ENCODE measurements around the gene NFS1. TPM values are rescaled to one million over a fixed set of nuclear protein-coding genes. Genes with fewer than 3 reads are reported as not detected.
"Not testable (repeated sequence)": the region's sequence is repeated elsewhere in the genome, so short reads cannot be mapped to it uniquely, and the experiment has no call there.

The NFS1 gene
- polyA plus RNA-seq, 1 donor = 12.6 TPM

DNA sequence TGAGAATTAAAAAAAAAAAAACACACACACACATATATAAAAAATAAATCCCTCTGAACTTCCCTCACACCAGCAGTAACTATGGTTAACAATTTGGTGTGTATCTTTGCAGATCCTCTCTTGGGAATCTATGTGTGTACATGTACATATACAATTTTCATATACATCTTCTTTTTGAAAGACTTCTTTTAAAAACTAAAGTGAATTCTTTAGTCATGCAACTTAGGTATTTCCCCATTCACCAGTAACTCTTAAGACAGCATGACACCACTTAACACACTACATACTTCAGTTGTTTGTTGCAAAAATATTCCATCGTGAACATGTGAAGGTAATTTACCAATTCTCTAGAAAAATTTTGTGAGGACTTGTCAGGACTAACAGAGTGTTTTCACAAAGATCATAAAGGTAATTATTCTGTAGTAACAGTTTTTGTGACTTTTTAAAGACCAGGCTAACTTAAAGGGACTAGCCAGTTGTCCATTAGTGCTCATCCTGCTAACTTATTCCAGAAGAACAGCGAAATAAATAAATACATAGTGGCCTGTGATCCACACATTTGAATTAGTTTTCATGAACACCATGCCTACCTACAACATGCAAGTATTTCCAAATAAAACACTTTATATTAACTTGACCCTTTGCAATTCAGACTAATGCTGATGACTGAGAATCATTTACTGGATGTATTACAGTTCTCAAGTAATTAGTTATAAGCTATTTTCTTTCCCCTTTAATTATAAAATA lies 30.9 kb upstream of the NFS1 start:
- no peak for DNase-seq (ENCODE audit: low read depth)

DNA sequence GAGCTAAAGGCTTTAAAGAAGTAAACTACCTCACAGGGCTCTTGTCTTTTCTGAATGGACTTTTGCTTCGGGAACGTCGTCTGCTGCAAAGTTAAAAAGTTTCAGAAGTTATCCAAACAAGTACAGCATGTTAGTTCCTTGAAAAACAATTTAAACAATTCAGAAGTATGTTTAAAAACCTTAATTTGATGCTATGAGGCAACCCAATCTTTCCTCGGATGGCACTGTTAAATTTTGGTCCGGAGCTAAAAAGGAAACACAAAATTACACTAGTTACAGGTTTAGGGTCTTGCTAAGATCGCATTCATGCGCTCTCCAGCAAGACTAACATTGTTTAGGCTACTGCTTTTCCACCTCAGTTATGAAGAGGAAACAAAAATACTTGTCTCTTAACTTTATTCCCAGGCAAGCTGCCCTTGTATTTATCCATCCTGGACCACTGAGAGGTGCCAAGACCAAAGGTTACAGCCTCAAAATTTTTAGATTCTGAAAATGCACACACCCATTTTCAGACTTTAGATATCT lies 30.2 kb upstream of the NFS1 start:
- no peak for DNase-seq (ENCODE audit: low read depth)

DNA sequence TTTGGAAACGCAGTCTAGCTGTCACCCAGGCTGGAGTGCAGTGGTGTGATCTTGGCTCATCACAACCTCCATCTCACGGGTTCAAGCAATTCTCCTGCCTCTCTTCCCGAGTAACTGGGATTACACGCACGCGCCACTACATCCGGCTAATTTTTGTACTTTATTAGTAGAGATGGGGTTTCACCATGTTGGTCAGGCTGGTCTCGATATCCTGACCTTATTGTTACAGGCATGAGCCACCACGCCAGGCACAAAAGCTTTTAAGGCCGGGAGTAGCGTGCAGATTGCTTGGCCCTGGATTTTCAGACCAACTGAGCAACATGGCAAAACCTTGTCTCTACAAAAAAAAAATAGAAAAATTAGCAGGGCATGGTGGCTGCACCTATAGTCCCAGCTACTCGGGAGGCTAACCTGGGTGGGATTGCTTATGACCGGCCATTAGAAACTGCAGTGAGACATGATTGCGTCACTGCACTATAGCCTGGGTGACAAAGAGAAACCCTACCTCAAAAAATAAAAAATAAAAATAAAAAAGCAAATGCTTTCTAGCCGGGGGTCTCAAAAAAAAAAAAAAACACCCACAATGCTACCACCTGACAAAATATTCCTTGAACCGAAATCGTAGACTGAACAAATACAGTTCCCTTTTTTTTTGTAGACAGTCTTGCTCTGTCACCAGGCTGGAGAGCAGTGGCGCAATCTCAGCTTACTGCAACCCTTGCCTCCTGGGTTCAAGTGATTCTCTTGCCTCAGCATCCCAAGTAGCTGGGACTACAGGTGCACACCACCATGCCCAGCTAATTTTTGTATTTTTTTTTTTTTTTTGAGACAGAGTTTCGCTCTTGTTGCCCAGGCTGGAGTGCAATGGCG lies 27.9 kb upstream of the NFS1 start:
- no peak for DNase-seq (ENCODE audit: low read depth)

DNA sequence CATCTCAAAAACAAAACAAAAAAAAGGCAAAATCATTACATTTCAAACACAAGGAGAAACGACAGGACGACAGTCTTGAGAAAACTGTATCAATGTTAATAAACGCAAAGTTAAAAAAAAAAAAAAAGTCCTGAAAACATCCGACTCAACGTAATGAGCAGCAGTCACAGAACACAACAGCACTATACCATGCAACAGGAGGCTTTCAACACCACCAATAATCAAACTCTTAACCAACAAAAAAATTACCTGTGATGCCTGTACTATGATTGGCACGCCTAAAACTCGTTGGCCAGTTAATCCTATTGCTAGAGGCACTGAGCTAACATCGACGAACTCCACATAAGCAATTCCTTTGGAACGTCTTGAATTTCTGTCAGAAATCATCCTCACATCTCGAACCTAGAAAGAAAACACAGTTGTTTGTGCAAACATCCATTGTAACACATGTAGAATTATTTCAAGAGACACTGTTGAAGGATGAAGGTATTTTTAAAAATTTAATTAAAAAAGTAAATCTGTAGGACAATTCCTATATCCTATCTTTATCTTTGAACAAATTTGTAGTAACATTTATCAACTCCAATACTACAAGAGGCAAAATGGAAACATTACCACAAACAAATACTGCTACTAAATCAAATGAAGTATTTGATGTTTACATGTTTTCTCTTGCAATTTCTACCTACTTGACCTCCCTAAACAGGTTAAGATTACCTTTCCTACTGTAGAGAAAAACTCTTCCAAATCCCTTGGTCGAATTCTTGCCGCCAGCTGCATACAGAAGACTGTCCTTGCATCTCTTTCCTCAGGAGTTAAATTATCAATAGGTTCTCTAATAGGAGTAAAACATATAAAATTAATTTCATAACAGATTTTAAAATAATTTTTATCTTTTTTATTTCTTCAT lies 25.4 kb upstream of the NFS1 start:
- DNase-seq (ENCODE audit: low read depth) = no peak

DNA sequence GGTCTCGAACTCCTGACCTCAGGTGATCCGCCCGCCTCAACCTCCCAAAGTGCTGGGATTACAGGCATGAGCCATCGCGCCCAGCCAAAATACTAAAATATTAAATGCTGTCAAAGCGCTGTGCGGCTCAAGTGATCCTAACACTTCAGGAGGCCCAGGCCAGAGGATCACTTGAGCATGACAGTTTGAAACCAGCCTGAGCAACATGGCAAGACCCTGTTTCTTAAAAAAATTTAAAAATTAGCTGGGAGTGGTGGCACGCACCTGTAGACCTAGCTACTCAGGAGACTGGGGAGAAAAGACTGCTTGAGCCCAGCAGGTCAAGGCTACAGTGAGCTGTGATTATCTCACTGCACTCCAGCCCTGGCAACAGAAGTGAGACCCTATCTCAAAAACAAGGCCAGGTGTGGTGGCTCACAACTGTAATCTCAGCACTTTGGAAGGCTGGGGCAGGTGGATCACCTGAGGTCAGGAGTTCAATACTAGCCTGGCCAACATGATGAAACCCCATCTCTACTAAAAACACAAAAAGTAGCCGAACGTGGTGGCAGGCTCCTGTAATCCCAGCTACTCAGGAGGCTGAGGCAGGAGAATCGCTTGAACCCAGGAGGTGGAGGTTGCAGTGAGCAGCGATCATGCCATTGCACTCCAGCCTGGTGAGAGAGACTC lies 24.6 kb upstream of the NFS1 start:
- DNase-seq (ENCODE audit: low read depth) = not testable (repeated sequence)

DNA sequence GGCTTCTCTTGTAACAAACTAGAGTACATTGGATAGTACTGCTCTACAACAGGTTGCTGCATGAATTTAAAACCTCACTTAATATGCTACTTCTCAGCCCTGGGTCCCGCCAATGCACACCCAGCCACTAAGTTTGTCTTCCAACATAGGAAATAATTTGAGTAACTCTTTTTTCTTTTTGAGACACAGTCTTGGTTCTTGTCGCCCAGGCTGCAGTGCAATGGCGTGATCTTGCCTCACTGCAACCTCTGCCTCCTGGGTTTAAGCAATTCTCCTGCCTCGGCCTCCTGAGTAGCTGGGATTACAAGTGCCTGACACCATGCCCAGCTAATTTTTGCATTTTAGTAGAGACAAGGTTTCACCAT lies 24.1 kb upstream of the NFS1 start:
- DNase-seq (ENCODE audit: low read depth) = not testable (repeated sequence)

DNA sequence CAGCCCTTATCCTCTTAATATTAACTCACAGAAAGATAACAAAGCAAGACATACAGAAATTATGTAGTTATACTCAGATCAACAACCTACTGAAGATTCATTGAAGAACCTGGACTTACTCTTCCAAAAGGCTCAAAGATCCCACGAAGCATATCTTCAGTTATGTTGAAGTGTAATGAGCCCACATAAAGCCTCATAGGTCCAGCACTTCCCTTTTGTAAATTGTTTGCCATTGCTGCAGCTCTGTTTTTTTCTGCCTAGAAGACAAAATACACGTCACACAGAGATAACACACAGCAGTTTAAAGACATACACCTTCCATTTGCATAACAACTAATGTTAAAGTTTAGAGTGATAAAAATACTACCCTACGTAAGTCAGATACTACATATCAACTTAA lies 22.5 kb upstream of the NFS1 start:
- DNase-seq (ENCODE audit: low read depth) = no peak

DNA sequence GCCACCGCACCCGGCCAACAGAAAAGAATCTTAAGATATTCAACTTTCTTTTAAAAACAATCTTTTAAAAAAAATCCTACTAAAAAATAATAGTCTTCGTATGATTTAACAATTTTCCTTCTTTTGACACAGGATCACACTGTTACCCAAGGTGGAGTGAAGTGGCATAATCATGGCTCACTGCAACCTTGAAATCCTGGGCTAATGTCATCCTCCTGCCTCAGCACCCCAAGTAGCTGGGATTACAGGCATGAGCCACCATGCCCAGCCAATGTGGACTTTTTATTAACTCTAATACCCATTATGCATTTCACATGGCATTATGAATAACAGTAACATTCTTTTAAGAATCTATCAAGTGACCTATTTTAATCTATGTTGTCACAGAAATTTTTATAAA lies 22.1 kb upstream of the NFS1 start:
- no peak for DNase-seq (ENCODE audit: low read depth)

DNA sequence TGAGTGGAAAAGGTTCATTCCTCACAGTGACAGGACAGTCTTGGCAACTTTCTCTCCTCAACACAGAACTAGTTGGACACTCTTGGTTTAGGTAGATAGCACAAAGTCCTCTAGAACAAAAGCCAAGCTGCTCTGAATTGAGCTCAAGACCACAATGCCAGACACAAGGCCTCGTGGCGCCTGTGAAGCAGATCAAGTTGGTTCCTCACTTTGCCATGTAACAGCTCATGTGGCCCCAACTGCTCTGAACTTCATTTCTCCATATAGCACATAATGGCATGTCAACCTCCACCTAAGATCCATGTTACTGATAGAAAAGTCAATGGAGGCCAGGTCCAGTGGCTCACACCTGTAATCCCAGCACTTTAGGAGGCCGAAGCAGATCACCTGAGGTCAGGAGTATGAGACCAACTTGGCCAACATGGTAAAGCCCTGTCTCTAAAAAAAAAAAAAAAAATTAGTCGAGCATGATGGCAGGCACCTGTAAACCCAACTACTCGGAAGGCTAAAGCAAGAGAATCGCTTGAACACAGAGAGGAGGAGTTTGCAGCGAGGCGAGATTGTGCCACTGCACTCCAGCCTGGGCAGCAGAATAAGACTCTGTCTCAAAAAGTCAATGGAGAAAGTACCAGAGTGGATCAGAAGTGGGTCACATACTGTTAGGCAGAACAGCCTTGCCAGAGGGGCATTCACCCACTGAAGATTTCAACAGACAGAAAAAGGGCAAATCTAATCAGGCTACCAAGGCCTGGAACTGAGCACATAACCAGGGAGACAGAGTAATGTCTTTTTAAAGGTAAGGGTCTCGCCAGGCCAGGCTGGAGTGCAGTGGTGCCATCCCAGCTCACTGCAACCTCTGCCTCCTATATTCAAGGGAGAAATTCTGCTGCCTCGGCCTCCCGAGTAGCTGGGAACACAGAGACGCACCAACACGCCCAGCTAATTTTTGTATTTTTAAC lies 21.3 kb upstream of the NFS1 start:
- DNase-seq (ENCODE audit: low read depth) = no peak

DNA sequence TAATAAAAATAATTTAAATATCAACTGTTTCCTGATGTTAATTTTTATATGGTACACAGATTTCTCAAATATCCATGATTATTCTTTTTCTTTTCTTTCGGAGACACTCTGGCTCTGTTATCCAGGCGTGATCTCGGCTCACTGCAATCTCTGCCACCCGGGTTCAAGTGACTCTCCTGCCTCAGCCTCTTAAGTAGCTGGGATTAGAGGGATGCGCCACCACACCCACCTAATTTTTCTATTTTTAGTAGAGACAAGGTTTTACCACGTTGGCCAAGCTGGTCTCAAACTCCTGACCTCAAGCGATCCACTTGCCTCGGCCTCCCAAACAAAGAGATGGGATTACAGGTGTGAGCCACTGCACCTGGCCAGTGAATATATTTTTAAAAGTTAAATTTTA lies 20.6 kb upstream of the NFS1 start:
- DNase-seq (ENCODE audit: low read depth) = no peak

DNA sequence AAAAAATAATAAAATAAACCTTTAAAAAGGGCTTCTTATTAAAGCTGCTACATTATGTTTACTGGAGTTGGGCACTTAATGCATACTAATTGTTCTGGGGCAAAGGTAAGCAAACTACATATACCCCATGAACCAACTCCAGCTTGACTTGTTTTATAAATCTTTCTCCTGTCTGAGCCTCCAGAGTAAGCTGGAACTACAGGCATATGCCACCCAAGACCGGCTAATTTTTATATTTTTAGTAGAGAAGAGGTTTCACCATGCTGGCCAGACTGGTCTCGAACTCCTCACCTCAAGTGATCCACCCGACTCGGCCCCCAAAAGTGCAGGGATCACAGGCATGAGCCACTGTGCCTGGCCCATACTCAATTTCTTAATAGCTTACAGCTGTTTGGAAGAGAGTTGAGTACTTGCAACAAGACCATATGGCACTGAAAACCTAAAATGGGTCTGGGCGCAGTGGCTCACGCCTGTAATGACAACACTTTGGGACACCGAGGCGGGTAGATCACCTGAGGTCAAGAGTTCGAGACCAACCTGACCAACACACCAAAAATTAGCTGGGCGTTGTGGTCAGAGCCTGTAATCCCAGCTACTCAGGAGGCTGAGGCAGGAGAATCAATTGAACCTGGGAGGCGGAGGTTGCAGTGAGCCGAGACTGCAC lies 20.0 kb upstream of the NFS1 start:
- no peak for DNase-seq (ENCODE audit: low read depth)

DNA sequence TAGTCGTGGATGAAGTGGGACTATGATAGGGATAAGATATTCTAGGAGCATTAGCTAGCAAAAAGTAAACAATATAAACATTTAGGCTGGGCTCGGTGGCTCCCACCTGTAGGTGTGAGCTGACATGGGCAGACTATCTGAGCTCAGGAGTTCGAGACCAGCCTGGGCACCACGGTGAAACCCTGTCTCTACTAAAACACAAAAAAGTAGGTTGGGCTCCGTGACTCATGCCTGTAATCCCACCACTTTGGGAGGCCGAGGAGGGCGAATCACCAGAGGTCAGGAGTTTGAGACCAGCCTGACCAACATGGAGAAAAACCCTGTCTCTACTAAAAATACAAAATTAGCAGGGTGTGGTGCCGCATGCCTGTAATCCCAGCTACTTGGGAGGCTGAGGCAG lies 19.2 kb upstream of the NFS1 start:
- DNase-seq (ENCODE audit: low read depth) = not testable (repeated sequence)

DNA sequence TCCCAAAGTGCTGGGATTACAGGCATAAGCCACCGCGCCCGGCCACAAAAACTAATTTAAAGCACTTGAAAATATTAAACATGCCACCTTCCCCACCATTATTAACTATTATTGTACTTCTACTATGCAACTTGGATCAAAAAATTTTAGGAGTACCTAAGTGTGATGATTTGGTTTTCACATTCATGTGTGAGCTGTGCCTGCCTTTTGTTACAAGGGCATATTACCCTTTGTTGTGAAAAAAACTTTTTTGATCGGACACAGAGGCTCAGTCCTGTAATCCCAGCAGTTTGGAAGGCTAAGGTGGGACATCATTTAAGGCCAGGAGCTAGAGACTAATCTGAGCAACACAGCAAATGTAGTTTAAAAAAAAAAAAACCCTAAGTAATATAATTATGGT lies 17.2 kb upstream of the NFS1 start:
- no peak for DNase-seq (ENCODE audit: low read depth)

DNA sequence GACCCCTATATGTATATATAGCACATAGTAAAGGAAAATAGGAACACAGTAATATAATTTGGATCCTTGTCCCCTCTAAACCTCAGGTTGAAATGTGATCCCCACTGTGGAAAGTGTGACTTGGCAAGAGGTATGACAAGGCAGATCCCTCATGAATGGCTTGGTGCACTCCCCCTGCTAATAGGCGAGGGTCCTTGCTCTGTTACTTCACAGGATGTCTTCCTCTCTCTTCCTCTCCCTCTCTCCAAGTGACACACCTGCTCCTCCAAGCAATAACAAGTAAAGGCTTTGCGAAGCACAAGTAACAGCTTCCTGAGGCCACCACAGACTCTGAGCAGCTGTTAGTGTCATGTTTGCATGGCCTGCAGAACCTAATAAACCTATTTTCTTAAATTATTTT lies 16.5 kb upstream of the NFS1 start:
- DNase-seq (ENCODE audit: low read depth) = no peak

DNA sequence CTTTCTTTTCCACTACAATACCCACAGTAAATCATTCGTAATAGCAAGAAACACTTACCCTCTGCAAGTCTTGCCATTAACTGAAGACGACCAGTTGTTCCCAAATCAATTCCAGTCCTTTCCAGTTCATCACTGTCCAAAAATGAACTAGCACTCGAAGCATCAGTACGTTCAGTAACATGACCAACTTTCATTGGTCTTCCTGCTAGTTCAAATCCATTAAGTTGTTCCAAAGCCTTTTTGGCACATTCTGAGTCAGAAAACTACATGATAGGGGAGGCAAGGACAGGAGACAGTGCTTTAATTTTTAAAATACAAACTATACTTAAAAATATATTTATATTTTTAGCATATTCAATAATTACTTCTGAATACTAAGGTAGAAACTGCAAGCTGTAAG lies 15.0 kb upstream of the NFS1 start:
- no peak for DNase-seq (ENCODE audit: low read depth)

DNA sequence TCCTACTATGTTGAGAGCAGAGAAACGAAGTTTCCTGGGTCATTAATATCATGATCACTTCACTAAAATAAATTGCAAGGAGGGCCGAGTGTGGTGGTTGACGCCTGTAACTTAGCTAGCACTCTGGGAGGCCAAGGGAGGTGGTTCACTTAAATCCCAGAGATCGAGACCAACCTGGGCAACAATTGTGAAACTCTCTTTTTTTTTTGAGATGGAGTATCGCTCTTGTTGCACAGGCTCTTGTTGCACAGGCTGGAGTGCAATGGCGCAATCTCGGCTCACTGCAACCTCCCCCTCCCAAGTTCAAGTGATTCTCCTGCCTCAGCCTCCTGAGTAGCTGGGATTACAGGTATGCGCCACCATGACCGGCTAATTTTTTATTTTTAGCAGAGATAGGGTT lies 14.0 kb upstream of the NFS1 start:
- DNase-seq (ENCODE audit: low read depth) = not testable (repeated sequence)

DNA sequence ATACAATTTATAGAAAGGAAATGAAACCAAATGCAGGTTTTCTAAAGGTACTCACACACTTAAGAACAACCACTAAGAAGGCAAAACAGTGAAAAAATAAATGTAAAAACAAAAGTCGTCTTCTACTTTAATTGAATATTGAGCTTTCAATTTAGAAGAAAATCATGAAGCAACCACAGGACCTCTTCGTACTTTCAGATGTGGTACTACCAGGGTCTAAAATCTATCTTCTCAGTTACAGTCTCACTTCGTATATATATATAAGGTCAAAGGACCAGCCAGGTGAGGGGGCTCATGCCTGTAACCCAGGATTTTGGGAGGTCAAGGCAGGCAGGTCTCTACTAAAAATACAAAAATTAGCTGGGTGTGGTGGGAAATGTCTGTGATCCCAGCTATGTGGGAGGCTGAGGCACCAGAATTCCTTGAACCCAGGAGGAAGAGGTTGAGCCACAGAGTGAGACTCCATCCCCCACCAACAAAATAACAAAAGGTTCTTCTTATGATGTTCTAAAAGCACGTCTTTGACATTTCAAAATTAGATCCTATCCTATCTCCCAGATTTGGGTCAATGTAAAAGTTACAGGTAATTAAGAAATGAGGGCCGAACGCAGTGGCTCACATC lies 12.5 kb upstream of the NFS1 start:
- DNase-seq (ENCODE audit: low read depth) = no peak

DNA sequence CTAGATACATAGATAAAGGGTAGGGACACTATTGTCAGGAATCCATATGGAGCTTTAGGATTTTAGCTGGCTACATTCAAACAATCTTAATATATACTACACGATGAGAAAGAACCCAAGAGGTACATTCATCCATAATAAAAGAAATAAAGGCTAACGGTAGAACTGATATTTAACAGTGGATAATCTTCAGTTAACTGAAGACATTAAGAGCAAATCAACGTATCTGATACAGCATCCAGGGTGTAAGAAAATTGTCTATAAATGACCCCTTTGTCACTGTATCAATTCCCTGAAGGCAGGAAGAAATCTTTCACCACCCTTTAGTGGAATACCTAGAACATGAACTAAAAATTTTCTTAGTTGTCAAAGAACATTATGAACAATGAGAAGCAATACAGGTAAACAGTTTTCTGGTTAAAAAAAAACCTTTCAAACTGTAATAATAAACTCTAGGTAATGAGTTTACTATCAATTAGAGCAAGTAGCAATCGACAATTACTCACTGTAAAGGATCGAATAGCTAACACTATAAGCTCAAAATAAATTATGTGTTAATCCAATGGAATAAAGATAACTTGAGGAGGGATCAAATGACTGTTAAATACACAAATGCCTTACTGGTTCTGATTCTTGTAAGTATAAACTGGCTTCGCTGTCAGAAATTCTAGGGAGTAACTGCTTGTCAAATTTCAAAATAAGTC lies 11.9 kb upstream of the NFS1 start:
- DNase-seq (ENCODE audit: low read depth) = no peak

DNA sequence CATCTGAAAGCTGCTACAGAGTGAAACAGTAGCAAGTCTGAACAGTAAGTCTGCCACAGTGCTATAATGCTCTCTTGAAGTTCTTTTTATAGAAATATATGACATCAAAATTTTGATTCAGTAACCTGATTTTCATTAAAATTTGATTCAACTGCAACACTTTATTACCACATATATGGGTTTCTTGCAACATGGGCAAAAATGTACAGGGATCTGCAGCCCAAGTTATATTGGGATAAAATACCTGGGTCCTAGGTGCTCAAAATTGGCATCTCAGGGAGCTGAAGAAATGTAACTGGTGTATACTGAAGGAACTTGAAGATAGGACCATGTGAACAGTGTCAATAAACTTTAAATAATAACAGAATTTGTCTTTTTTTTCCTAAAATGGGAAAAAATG lies 10.9 kb upstream of the NFS1 start:
- no peak for DNase-seq (ENCODE audit: low read depth)

Data from forelimb muscle (tissue), 1 donor.